HepG2 (cell line): ENCODE data around the gene NUDT19. TPM values are rescaled to one million over a fixed set of nuclear protein-coding genes. Genes with fewer than 3 reads are reported as not detected.

Experiments used
- ATAC-seq: fragments of 200-7000 bp; cut with Tn5 transposase; 3 replicates; pipeline ENCODE4 v1.9.1; 2020; ENCODE audit warnings: mild to moderate bottlenecking, moderate library complexity
- BruUV-seq: library from RNA; stranded (reverse); fragments of 400-500 nt; replicated peaks from 2 replicates; lab custom pipeline; 2021; lab: Mats Ljungman, UMichigan
- CTCF ChIA-PET: fragments of 300-600 bp; formaldehyde crosslinking; extraction: SDS; loops from one replicate; lab custom pipeline; 2021; ENCODE audit warnings: low total read pairs, inconsistent platforms, low intra/inter-chr PET ratio; lab: Yijun Ruan, JAX
- POLR2A ChIA-PET: fragments of 350-600 bp; sonication (Branson Sonifier 250); formaldehyde crosslinking; loops from one replicate; lab custom pipeline; 2020; ENCODE audit warnings: antibody characterized with exemption, inconsistent platforms; lab: Yijun Ruan, JAX
- DNase-seq: peaks from one replicate; pipeline ENCODE4 v3.0.0-alpha.2; 2015; ENCODE audit warnings: low spot score
- FAIRE-seq: peaks from 3 replicates; lab custom pipeline; 2011; peaks lifted over from hg19 to GRCh38; lab: Jason Lieb, UNC
- H2AFZ ChIP-seq: one replicate; pipeline ENCODE4 v1.6.1; 2011; ENCODE audit warnings: low read length, inconsistent platforms
- H3K27ac ChIP-seq: fragments of 300-600 bp; 3 replicates; pipeline ENCODE4 v1.8.0; 2011; ENCODE audit warnings: mixed run types, mild to moderate bottlenecking, mixed read lengths, low read length, inconsistent platforms; ENCODE audit not compliant: insufficient read depth; ENCODE audit errors: extremely low read length
- H3K27me3 ChIP-seq, 2 experiments: fragments of 200-600 bp in 1 of 2; 2 replicates in 1 of 2; 3 replicates in 1 of 2; pipeline versions ENCODE4 v1.6.0 to v1.8.0; 2011; ENCODE audit warnings: low read length in 2 of 2, mild to moderate bottlenecking in 2 of 2, moderate library complexity in 2 of 2, inconsistent platforms in 1 of 2; ENCODE audit not compliant: insufficient read depth in 2 of 2, control insufficient read depth in 1 of 2
- H3K36me3 ChIP-seq, 2 experiments: fragments of 200-600 bp in 1 of 2; replicated peaks in 1 of 2; 2 replicates in 1 of 2; 3 replicates in 1 of 2; pipeline versions ENCODE4 v1.5.1 to v1.8.0; 2011; ENCODE audit warnings: low read length in 2 of 2, inconsistent platforms in 1 of 2; ENCODE audit not compliant: insufficient read depth in 2 of 2, control insufficient read depth in 1 of 2
- H3K4me1 ChIP-seq: 2 replicates; pipeline ENCODE4 v1.5.1; 2012; ENCODE audit warnings: low read length, inconsistent platforms; ENCODE audit not compliant: insufficient read depth
- H3K4me2 ChIP-seq: 2 replicates; pipeline ENCODE4 v1.6.0; 2011; ENCODE audit warnings: low read depth, low read length, inconsistent platforms
- H3K4me3 ChIP-seq, 3 experiments: fragments of 200-600 bp in 1 of 3; sonication (generic), shearing (Covaris generic) in 1 of 3; replicated peaks in 1 of 3; 2 replicates each; pipeline ENCODE4 v1.5.1; 2011 to 2016; ENCODE audit warnings: low read length in 3 of 3, inconsistent platforms in 2 of 3, low read depth in 2 of 3, mild to moderate bottlenecking in 2 of 3, control low read depth in 1 of 3, mixed read lengths in 1 of 3; ENCODE audit not compliant: insufficient read depth in 1 of 3
- H3K79me2 ChIP-seq: one replicate; pipeline ENCODE4 v1.6.1; 2011; ENCODE audit warnings: low read length, inconsistent platforms; ENCODE audit not compliant: insufficient read depth
- H3K9ac ChIP-seq: 2 replicates; pipeline ENCODE4 v1.6.0; 2011; ENCODE audit warnings: mild to moderate bottlenecking, low read depth, low read length, inconsistent platforms; ENCODE audit not compliant: insufficient read depth
- H3K9me3 ChIP-seq: 2 replicates; pipeline ENCODE4 v1.5.1; 2012; ENCODE audit warnings: mild to moderate bottlenecking, low read length
- H4K20me1 ChIP-seq: 2 replicates; pipeline ENCODE4 v1.6.0; 2011; ENCODE audit warnings: inconsistent platforms, mild to moderate bottlenecking, low read length, moderate library complexity; ENCODE audit not compliant: insufficient read depth
- CC2D1A ChIP-seq: sonication (generic); formaldehyde crosslinking; IDR thresholded peaks from 2 replicates; pipeline ENCODE4 v1.8.1; 2023; ENCODE audit warnings: mild to moderate bottlenecking, missing genetic modification reagents
- FOXM1 ChIP-seq: sonication (generic); formaldehyde crosslinking; IDR thresholded peaks from 2 replicates; pipeline ENCODE4 v1.5.0; 2020; ENCODE audit warnings: missing genetic modification reagents
- GFI1 ChIP-seq: sonication (generic); formaldehyde crosslinking; IDR thresholded peaks from 2 replicates; pipeline ENCODE4 v1.5.0; 2020; ENCODE audit warnings: missing genetic modification reagents, mild to moderate bottlenecking, borderline replicate concordance
- IKZF4 ChIP-seq: sonication (generic); formaldehyde crosslinking; IDR thresholded peaks from 2 replicates; pipeline ENCODE4 v1.5.1; 2020; ENCODE audit warnings: borderline replicate concordance, mild to moderate bottlenecking, low read depth, missing genetic modification reagents; ENCODE audit errors: not compliant biosample characterization
- KAT8 ChIP-seq: IDR thresholded peaks from 2 replicates; pipeline ENCODE4 v1.6.1; 2016; ENCODE audit warnings: missing genetic modification reagents, missing compliant biosample characterization
- SMYD3 ChIP-seq: sonication (generic); formaldehyde crosslinking; IDR thresholded peaks from 2 replicates; pipeline ENCODE4 v1.8.1; 2023; ENCODE audit warnings: mild to moderate bottlenecking, missing genetic modification reagents
- ZC3H4 ChIP-seq: sonication (generic); formaldehyde crosslinking; IDR thresholded peaks from 2 replicates; pipeline ENCODE4 v1.4.0; 2020; ENCODE audit warnings: missing genetic modification reagents, borderline replicate concordance
- ZFP37 ChIP-seq: sonication (generic); formaldehyde crosslinking; IDR thresholded peaks from 2 replicates; pipeline ENCODE4 v1.4.0; 2020; ENCODE audit warnings: missing genetic modification reagents, borderline replicate concordance
- ZFYVE20 ChIP-seq: sonication (generic); formaldehyde crosslinking; IDR thresholded peaks from 2 replicates; pipeline ENCODE4 v1.8.0; 2023; ENCODE audit warnings: low read depth, mild to moderate bottlenecking, moderate library complexity, missing genetic modification reagents, borderline replicate concordance
- ZNF232 ChIP-seq: sonication (generic); formaldehyde crosslinking; IDR thresholded peaks from 2 replicates; pipeline ENCODE4 v1.4.0; 2020; ENCODE audit warnings: missing genetic modification reagents, borderline replicate concordance
- ZNF329 ChIP-seq: sonication (generic); formaldehyde crosslinking; IDR thresholded peaks from 2 replicates; pipeline ENCODE4 v1.9.0; 2021; ENCODE audit warnings: low read depth, mild to moderate bottlenecking, missing genetic modification reagents
- ZNF44 ChIP-seq: sonication (generic); formaldehyde crosslinking; IDR thresholded peaks from 2 replicates; pipeline ENCODE4 v1.5.1; 2020; ENCODE audit warnings: mild to moderate bottlenecking, missing genetic modification reagents
- ZNF484 ChIP-seq: sonication (generic); formaldehyde crosslinking; IDR thresholded peaks from 2 replicates; pipeline ENCODE4 v1.5.1; 2020; ENCODE audit warnings: mild to moderate bottlenecking, low read depth, missing genetic modification reagents, borderline replicate concordance
- ZNF777 ChIP-seq: sonication (generic); formaldehyde crosslinking; IDR thresholded peaks from 2 replicates; pipeline ENCODE4 v1.4.0; 2020; ENCODE audit warnings: missing genetic modification reagents
- ZNF883 ChIP-seq: sonication (generic); formaldehyde crosslinking; IDR thresholded peaks from 2 replicates; pipeline ENCODE4 v1.5.1; 2020; ENCODE audit warnings: mild to moderate bottlenecking, missing genetic modification reagents; ENCODE audit errors: not compliant biosample characterization
- ZNF891 ChIP-seq: sonication (generic); formaldehyde crosslinking; IDR thresholded peaks from 2 replicates; pipeline ENCODE4 v1.5.0; 2020; ENCODE audit warnings: mild to moderate bottlenecking, missing genetic modification reagents
- ZZZ3 ChIP-seq: sonication (generic); formaldehyde crosslinking; IDR thresholded peaks from 2 replicates; pipeline ENCODE4 v1.4.0; 2020; ENCODE audit warnings: missing genetic modification reagents, mild to moderate bottlenecking, borderline replicate concordance
- WGBS: methylation state at CpG from one replicate; pipeline ENCODE4 v1.1.6; 2017; ENCODE audit warnings: low lambda C conversion rate; 5-methylcytosine and 5-hydroxymethylcytosine counted together
- in situ Hi-C: cut with HindIII; loops from 2 replicates; pipeline ENCODE4 v1.10.0; 2017; ENCODE audit warnings: low pct_unique_long_range_greater_than_20kb; ENCODE audit not compliant: extremely low pct_ligation_motif_present
- intact Hi-C: fragments of 100-400 bp; cut with micrococcal nuclease; formaldehyde crosslinking; loops from one replicate; pipeline ENCODE4 v1.10.0; 2022; ENCODE audit not compliant: unreplicated experiment
- polyA plus RNA-seq, 8 experiments: library from polyadenylated mRNA; depleted of rRNA in 3 of 8; stranded (reverse) in 7 of 8; unstranded in 1 of 8; fragments of >200 nt; fragmentation: Illumina TruSeq in 4 of 8; extraction: Trizol in 4 of 8; gene quantifications; 2 replicates each; pipeline versions ENCODE4 v1.2.1 to v1.2.3, GENCODE V29; 2011 to 2016; ENCODE audit warnings: low read depth in 4 of 8, missing spikeins in 1 of 8, mixed read lengths in 1 of 8; ENCODE audit not compliant: insufficient read depth in 1 of 8
- total RNA-seq, 5 experiments: library from RNA; depleted of rRNA; stranded (reverse); fragments of >200 nt; fragmentation: Illumina TruSeq; extraction: Trizol; gene quantifications; 2 replicates each; pipeline ENCODE4 v1.2.3, GENCODE V29; 2016; ENCODE audit warnings: low read depth in 1 of 5
- TF ChIP-seq, protein P1 (sequence below): IDR thresholded peaks from 2 replicates; pipeline ENCODE4 v1.6.1; 2016; ENCODE audit warnings: mild to moderate bottlenecking, missing biosample characterization, missing genetic modification reagents
- TF ChIP-seq, protein P2 (sequence below): sonication (generic); formaldehyde crosslinking; IDR thresholded peaks from 2 replicates; pipeline ENCODE4 v1.8.1; 2023; ENCODE audit warnings: mild to moderate bottlenecking, inconsistent platforms, moderate library complexity, missing genetic modification reagents, borderline replicate concordance
- TF ChIP-seq, protein P3 (sequence below): sonication (generic); formaldehyde crosslinking; IDR thresholded peaks from 2 replicates; pipeline ENCODE4 v1.5.1; 2020; ENCODE audit warnings: mild to moderate bottlenecking, missing genetic modification reagents, moderate library complexity

The NUDT19 gene
- total and polyA plus RNA-seq, 2 of the 13 experiments (the other 11 are each of a cell fraction or from before 2014, with no cell fraction given) = 3.1 to 3.6 TPM

DNA sequence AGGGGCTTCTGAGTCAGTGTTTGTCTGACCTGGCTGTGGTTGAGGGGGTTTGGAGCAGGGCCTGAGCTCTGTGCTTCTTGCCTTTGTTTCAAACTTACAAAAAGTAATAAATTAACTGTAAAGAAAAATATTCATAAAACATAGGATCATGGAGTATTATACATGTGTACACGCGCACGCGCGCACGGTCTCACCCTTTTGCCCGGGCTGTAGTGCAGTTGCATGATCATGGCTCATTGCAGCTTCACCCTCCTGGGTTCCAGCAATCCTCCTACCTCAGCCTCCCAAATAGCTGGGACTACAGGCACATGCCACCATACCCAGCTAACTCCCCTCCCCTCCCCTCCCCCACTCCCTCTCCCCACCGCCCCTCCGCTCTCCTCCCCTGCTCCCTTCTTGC lies 51.4 kb downstream of the NUDT19 start:
- ATAC-seq = no peak
- Histone ChIP-seq H3K4me2 (no peak overlapping the region), H3K27ac (no peak overlapping the region), H2AFZ (no peak overlapping the region), H4K20me1 (no peaks in the 10 kb centered on the region), H3K4me1 (no peaks in the 10 kb centered on the region), H3K79me2 (no peaks in the 10 kb centered on the region), H3K4me3 (no peak overlapping the region), H3K36me3 (no peaks in the 10 kb centered on the region), H3K27me3 (peaks cover 0 to under 1% of the 10 kb centered on the region in 2 experiments; a peak in 1 of 5 replicates), H3K9ac (no peak overlapping the region), H3K9me3 (no peaks in the 10 kb centered on the region)
- DNase-seq = no peak
- 95% methylated on average over 9 of the region's 9 CpGs for WGBS
- TF ChIP-seq ZNF44 (no peak), ZNF883 (no peak), ZNF777 (no peak), KAT8 (CRISPR knock-in tag) (no peak), ZFP37 (CRISPR knock-in tag) (no peak), GFI1 (no peak), ZNF484 (CRISPR knock-in tag) (no peak), ZNF891 (CRISPR knock-in tag) (no peak), CC2D1A (CRISPR knock-in tag) (no peak), ZC3H4 (CRISPR knock-in tag) (no peak), IKZF4 (CRISPR knock-in tag) (no peak), ZNF232 (CRISPR knock-in tag) (no peak), ZFYVE20 (CRISPR knock-in tag) (no peak), SMYD3 (no peak), ZNF329 (CRISPR knock-in tag) (no peak), ZZZ3 (CRISPR knock-in tag) (no peak), FOXM1 (CRISPR knock-in tag) (no peak)
- TF ChIP-seq, protein P1, sequence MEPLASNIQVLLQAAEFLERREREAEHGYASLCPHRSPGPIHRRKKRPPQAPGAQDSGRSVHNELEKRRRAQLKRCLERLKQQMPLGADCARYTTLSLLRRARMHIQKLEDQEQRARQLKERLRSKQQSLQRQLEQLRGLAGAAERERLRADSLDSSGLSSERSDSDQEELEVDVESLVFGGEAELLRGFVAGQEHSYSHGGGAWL (CRISPR knock-in tag) = no peak
- TF ChIP-seq, protein P2, sequence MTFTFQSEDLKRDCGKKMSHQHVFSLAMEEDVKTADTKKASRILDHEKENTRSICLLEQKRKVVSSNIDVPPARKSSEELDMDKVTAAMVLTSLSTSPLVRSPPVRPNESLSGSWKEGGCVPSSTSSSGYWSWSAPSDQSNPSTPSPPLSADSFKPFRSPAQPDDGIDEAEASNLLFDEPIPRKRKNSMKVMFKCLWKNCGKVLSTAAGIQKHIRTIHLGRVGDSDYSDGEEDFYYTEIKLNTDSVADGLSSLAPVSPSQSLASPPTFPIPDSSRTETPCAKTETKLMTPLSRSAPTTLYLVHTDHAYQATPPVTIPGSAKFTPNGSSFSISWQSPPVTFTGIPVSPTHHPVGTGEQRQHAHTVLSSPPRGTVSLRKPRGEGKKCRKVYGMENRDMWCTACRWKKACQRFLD (CRISPR knock-in tag) = no peak
- TF ChIP-seq, protein P3, sequence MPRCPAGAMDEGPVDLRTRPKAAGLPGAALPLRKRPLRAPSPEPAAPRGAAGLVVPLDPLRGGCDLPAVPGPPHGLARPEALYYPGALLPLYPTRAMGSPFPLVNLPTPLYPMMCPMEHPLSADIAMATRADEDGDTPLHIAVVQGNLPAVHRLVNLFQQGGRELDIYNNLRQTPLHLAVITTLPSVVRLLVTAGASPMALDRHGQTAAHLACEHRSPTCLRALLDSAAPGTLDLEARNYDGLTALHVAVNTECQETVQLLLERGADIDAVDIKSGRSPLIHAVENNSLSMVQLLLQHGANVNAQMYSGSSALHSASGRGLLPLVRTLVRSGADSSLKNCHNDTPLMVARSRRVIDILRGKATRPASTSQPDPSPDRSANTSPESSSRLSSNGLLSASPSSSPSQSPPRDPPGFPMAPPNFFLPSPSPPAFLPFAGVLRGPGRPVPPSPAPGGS (CRISPR knock-in tag) = no peak
- intact Hi-C loops = no loop called here
- no TSS peak for BruUV-seq
- CTCF ChIA-PET = no interaction called here
- no peak for FAIRE-seq
- in situ Hi-C loops = no loop called here
- POLR2A ChIA-PET = no interaction called here
